Measurements from ENCODE around the gene FAM13A.

The FAM13A gene

GRCh38 chr4:88969746-88970145 lies 87.2 kb downstream of the FAM13A start:
- no peak overlapping the region for H3K4me3 ChIP-seq (ENCODE audit: insufficient read depth, low read length, poor library complexity, severe bottlenecking)
- H3F3A ChIP-seq (ENCODE audit: insufficient read depth), result no peaks in the 10 kb centered on the region
- H3K9ac ChIP-seq (ENCODE audit: low read length), result no peak overlapping the region
- H4K20me1 ChIP-seq (ENCODE audit: low read depth, low read length), result no peaks in the 10 kb centered on the region
- no peaks in the 10 kb centered on the region for H3K9me2 ChIP-seq (replicated peaks; ENCODE audit: insufficient read depth, low read length)
- no peak overlapping the region for H3K4me2 ChIP-seq (ENCODE audit: low read depth, low read length, poor library complexity, severe bottlenecking)
- H3K9me3 ChIP-seq (ENCODE audit: insufficient read depth, low read length), result no peaks in the 10 kb centered on the region
- no peak overlapping the region for H3K27ac ChIP-seq (ENCODE audit: low read depth, low read length)
- no peaks in the 10 kb centered on the region for H3K36me3 ChIP-seq (ENCODE audit: low read length)
- H3K27me3 ChIP-seq (ENCODE audit: low read length), result no peaks in the 10 kb centered on the region
- H2AFZ ChIP-seq (ENCODE audit: low read depth, low read length, severe bottlenecking), result no peak overlapping the region
- TF ChIP-seq EZH2phosphoT487 (conservative IDR thresholded peaks at IDR 0.05; ENCODE audit: low read length), result no peak
- no peaks in the 10 kb centered on the region for H3K79me2 ChIP-seq (ENCODE audit: insufficient read depth, low read length)

GRCh38 chr4:88969271-88969670 lies 87.7 kb downstream of the FAM13A start:
- H3K9me3 ChIP-seq (ENCODE audit: insufficient read depth, low read length), result no peaks in the 10 kb centered on the region
- H2AFZ ChIP-seq (ENCODE audit: low read depth, low read length, severe bottlenecking), result no peak overlapping the region
- H3K27ac ChIP-seq (ENCODE audit: low read depth, low read length), result no peak overlapping the region
- H3K79me2 ChIP-seq (ENCODE audit: insufficient read depth, low read length), result no peaks in the 10 kb centered on the region
- no peak overlapping the region for H3K4me3 ChIP-seq (ENCODE audit: insufficient read depth, low read length, poor library complexity, severe bottlenecking)
- H4K20me1 ChIP-seq (ENCODE audit: low read depth, low read length), result no peaks in the 10 kb centered on the region
- no peak overlapping the region for H3K4me2 ChIP-seq (ENCODE audit: low read depth, low read length, poor library complexity, severe bottlenecking)
- H3K9ac ChIP-seq (ENCODE audit: low read length), result no peak overlapping the region
- TF ChIP-seq EZH2phosphoT487 (conservative IDR thresholded peaks at IDR 0.05; ENCODE audit: low read length) (no peak), CTCF (IDR thresholded peaks at IDR 0.05; ENCODE audit: insufficient read depth, low read length, poor library complexity, severe bottlenecking) (no peak)
- no peaks in the 10 kb centered on the region for H3F3A ChIP-seq (ENCODE audit: insufficient read depth)
- H3K9me2 ChIP-seq (replicated peaks; ENCODE audit: insufficient read depth, low read length), result no peaks in the 10 kb centered on the region
- H3K27me3 ChIP-seq (ENCODE audit: low read length), result no peaks in the 10 kb centered on the region
- no peaks in the 10 kb centered on the region for H3K36me3 ChIP-seq (ENCODE audit: low read length)

- H3K9ac ChIP-seq (ENCODE audit: low read length), result no peak overlapping the region
- no peak for TF ChIP-seq CTCF (IDR thresholded peaks at IDR 0.05; ENCODE audit: insufficient read depth, low read length, poor library complexity, severe bottlenecking)
- TF ChIP-seq EZH2phosphoT487 (conservative IDR thresholded peaks at IDR 0.05; ENCODE audit: low read length), result no peak
- H3K9me3 ChIP-seq (ENCODE audit: insufficient read depth, low read length), result no peaks in the 10 kb centered on the region
- H2AFZ ChIP-seq (ENCODE audit: low read depth, low read length, severe bottlenecking), result no peak overlapping the region
- H3K27me3 ChIP-seq (ENCODE audit: low read length), result no peaks in the 10 kb centered on the region
- H3K79me2 ChIP-seq (ENCODE audit: insufficient read depth, low read length), result no peaks in the 10 kb centered on the region
- H3K36me3 ChIP-seq (ENCODE audit: low read length), result no peaks in the 10 kb centered on the region
- no peaks in the 10 kb centered on the region for H4K20me1 ChIP-seq (ENCODE audit: low read depth, low read length)
- no peak overlapping the region for H3K4me2 ChIP-seq (ENCODE audit: low read depth, low read length, poor library complexity, severe bottlenecking)
- no peak overlapping the region for H3K27ac ChIP-seq (ENCODE audit: low read depth, low read length)
- H3K4me3 ChIP-seq (ENCODE audit: insufficient read depth, low read length, poor library complexity, severe bottlenecking), result no peak overlapping the region
- H3F3A ChIP-seq (ENCODE audit: insufficient read depth), result no peaks in the 10 kb centered on the region
- H3K9me2 ChIP-seq (replicated peaks; ENCODE audit: insufficient read depth, low read length), result no peaks in the 10 kb centered on the region
Observed at GRCh38 chr4:88967883-88968331, 89.1 kb downstream of the FAM13A start.

GRCh38 chr4:88965053-88965452 lies 91.9 kb downstream of the FAM13A start:
- Histone ChIP-seq H3K27me3 (ENCODE audit: low read length) (no peaks in the 10 kb centered on the region), H3K79me2 (ENCODE audit: insufficient read depth, low read length) (no peaks in the 10 kb centered on the region), H3K4me3 (ENCODE audit: insufficient read depth, low read length, poor library complexity, severe bottlenecking) (no peak overlapping the region), H3K9me2 (replicated peaks; ENCODE audit: insufficient read depth, low read length) (no peaks in the 10 kb centered on the region), H3F3A (ENCODE audit: insufficient read depth) (no peaks in the 10 kb centered on the region), H3K4me2 (ENCODE audit: low read depth, low read length, poor library complexity, severe bottlenecking) (no peak overlapping the region), H3K36me3 (ENCODE audit: low read length) (no peaks in the 10 kb centered on the region), H3K9ac (ENCODE audit: low read length) (no peak overlapping the region), H3K27ac (ENCODE audit: low read depth, low read length) (no peak overlapping the region), H2AFZ (ENCODE audit: low read depth, low read length, severe bottlenecking) (no peak overlapping the region), H4K20me1 (ENCODE audit: low read depth, low read length) (no peaks in the 10 kb centered on the region), H3K9me3 (ENCODE audit: insufficient read depth, low read length) (no peaks in the 10 kb centered on the region)
- TF ChIP-seq CTCF (IDR thresholded peaks at IDR 0.05; ENCODE audit: insufficient read depth, low read length, poor library complexity, severe bottlenecking) (no peak), EZH2phosphoT487 (conservative IDR thresholded peaks at IDR 0.05; ENCODE audit: low read length) (no peak)
